H1 (cell line): ENCODE measurements around the gene ZNF672.

Experiments
- EZH2 ChIP-seq: fragments of 200-600 bp; sonication (generic); IDR thresholded peaks from 2 replicates; pipeline ENCODE4 v1.7.1; 2012; ENCODE audit warnings: low read depth, mild to moderate bottlenecking, moderate library complexity, low read length, inconsistent platforms; ENCODE audit not compliant: severe bottlenecking
- NRF1 ChIP-seq: IDR thresholded peaks from 2 replicates; pipeline ENCODE4 v1.6.1; 2011; ENCODE audit warnings: mild to moderate bottlenecking, low read depth, low read length, improper control_type of control experiment
- POLR2A ChIP-seq, 2 experiments: IDR thresholded peaks; 1 replicate in 1 of 2; 2 replicates in 1 of 2; pipeline ENCODE4 v1.6.1; 2011; ENCODE audit warnings: low read depth in 2 of 2, low read length in 2 of 2, mild to moderate bottlenecking in 2 of 2; ENCODE audit errors: control extremely low read depth in 1 of 2
- POLR2AphosphoS5 ChIP-seq: IDR thresholded peaks from 2 replicates; pipeline ENCODE4 v1.6.1; 2011; ENCODE audit warnings: low read depth, low read length
- RAD21 ChIP-seq, 2 experiments: IDR thresholded peaks in 1 of 2; conservative IDR thresholded peaks in 1 of 2; 2 replicates each; pipeline ENCODE4 v1.6.1; 2011; ENCODE audit warnings: low read depth in 2 of 2, low read length in 2 of 2, improper control_type of control experiment in 1 of 2, inconsistent platforms in 1 of 2, mild to moderate bottlenecking in 1 of 2, moderate library complexity in 1 of 2
- RFX5 ChIP-seq: IDR thresholded peaks from 2 replicates; pipeline ENCODE4 v1.6.1; 2011; ENCODE audit warnings: low read depth, low read length, improper control_type of control experiment, borderline replicate concordance
- TAF1 ChIP-seq: IDR thresholded peaks from 2 replicates; pipeline ENCODE4 v1.6.1; 2011; ENCODE audit warnings: mild to moderate bottlenecking, low read depth, low read length
- TF ChIP-seq, protein P1 (sequence below), 3 experiments: IDR thresholded peaks; 1 replicate in 2 of 3; 2 replicates in 1 of 3; pipeline versions ENCODE4 v1.5.1 to v1.6.1; 2011; ENCODE audit warnings: low read length in 3 of 3, mild to moderate bottlenecking in 3 of 3, inconsistent platforms in 2 of 3, low read depth in 1 of 3, moderate library complexity in 1 of 3; ENCODE audit not compliant: insufficient read depth in 1 of 3; ENCODE audit errors: control extremely low read depth in 1 of 3

DNA sequence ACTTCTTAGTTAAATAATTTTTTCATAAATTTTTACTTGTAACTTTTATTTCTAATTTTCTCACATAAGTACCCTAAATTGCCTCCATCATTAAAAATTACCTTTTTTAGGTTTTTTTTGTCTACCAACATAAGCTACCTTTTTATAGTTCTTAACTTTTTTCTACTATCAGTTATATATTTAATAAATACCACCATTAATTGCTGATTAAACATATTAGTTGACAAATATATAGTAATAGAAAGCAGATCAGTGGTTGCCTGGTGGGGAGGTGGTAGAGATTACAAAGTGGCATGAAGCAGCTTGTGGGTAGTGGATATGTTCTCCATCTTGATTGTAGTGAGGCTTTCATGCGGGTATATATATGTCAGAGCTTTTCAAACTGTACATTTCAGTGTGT, 6.2 kb upstream of the ZNF672 start:
- no peak for TF ChIP-seq POLR2AphosphoS5
- TF ChIP-seq RFX5, result no peak
- no peak for TF ChIP-seq NRF1
- no peak for TF ChIP-seq EZH2
- TF ChIP-seq, protein P1, sequence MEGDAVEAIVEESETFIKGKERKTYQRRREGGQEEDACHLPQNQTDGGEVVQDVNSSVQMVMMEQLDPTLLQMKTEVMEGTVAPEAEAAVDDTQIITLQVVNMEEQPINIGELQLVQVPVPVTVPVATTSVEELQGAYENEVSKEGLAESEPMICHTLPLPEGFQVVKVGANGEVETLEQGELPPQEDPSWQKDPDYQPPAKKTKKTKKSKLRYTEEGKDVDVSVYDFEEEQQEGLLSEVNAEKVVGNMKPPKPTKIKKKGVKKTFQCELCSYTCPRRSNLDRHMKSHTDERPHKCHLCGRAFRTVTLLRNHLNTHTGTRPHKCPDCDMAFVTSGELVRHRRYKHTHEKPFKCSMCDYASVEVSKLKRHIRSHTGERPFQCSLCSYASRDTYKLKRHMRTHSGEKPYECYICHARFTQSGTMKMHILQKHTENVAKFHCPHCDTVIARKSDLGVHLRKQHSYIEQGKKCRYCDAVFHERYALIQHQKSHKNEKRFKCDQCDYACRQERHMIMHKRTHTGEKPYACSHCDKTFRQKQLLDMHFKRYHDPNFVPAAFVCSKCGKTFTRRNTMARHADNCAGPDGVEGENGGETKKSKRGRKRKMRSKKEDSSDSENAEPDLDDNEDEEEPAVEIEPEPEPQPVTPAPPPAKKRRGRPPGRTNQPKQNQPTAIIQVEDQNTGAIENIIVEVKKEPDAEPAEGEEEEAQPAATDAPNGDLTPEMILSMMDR (IDR thresholded peaks at IDR 0.05; ENCODE audit: control extremely low read depth in 1 of 3, insufficient read depth in 1 of 3, low read depth in 1 of 3, low read length in 3 of 3), result no peak
- TF ChIP-seq RAD21 (IDR thresholded peaks at IDR 0.05 in 1 of 2, conservative IDR thresholded peaks at IDR 0.05 in 1 of 2; ENCODE audit: low read depth in 2 of 2, low read length in 2 of 2), result no peak
- no peak for TF ChIP-seq POLR2A (IDR thresholded peaks at IDR 0.05; ENCODE audit: control extremely low read depth in 1 of 2, low read depth in 2 of 2, low read length in 2 of 2)
- TF ChIP-seq TAF1, result no peak
